Vagina (tissue), 2 donors: ENCODE measurements around the gene GRM4.

ENCODE experiments used
- POLR2A ChIP-seq, 2 donors: fragments of 450-650 bp; IDR thresholded peaks; one replicate each; pipeline ENCODE4 v1.6.1; 2017; ENCODE audit warnings: antibody characterized with exemption in 2 of 2, mild to moderate bottlenecking in 2 of 2, moderate library complexity in 2 of 2
- TF ChIP-seq, protein P1 (sequence below), 3 experiments: fragments of 450-650 bp in 2 of 3; fragments of 200-600 bp in 1 of 3; sonication (generic) in 1 of 3; IDR thresholded peaks; one replicate each; pipeline ENCODE4 v1.5.1; 2017 to 2019; ENCODE audit warnings: antibody characterized with exemption in 3 of 3, mild to moderate bottlenecking in 2 of 3, moderate library complexity in 2 of 3

GRCh38 chr6:33989016-33989854 is 156.7 kb downstream of the GRM4 start:
- TF ChIP-seq, protein P1, sequence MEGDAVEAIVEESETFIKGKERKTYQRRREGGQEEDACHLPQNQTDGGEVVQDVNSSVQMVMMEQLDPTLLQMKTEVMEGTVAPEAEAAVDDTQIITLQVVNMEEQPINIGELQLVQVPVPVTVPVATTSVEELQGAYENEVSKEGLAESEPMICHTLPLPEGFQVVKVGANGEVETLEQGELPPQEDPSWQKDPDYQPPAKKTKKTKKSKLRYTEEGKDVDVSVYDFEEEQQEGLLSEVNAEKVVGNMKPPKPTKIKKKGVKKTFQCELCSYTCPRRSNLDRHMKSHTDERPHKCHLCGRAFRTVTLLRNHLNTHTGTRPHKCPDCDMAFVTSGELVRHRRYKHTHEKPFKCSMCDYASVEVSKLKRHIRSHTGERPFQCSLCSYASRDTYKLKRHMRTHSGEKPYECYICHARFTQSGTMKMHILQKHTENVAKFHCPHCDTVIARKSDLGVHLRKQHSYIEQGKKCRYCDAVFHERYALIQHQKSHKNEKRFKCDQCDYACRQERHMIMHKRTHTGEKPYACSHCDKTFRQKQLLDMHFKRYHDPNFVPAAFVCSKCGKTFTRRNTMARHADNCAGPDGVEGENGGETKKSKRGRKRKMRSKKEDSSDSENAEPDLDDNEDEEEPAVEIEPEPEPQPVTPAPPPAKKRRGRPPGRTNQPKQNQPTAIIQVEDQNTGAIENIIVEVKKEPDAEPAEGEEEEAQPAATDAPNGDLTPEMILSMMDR (IDR thresholded peaks at IDR 0.05): no peak
- TF ChIP-seq POLR2A (IDR thresholded peaks at IDR 0.05): no peak
